Natural killer cell (primary cell): ENCODE results near the gene FHIT. TPM values are rescaled to one million over a fixed set of nuclear protein-coding genes. Genes with fewer than 3 reads are reported as not detected.

Experiments
- ATAC-seq, 3 donors: fragments of 150-1000 bp in 2 of 3; fragments of 200-7000 bp in 1 of 3; cut with Tn5 transposase; 1 replicate in 1 of 3; 2 replicates in 2 of 3; pipeline ENCODE4 v1.10.0; 2021; ENCODE audit warnings: mild to moderate bottlenecking in 2 of 3, moderate library complexity in 2 of 3
- DNase-seq, 2 donors: peaks; one replicate each; pipeline versions ENCODE4 v3.0.0 to v3.0.0-alpha.2; 2013 to 2021; ENCODE audit warnings: mixed read lengths in 1 of 2
- H3K27ac ChIP-seq: one replicate; pipeline ENCODE4 v1.5.1; 2013; ENCODE audit warnings: mild to moderate bottlenecking, low read length
- H3K27me3 ChIP-seq: one replicate; pipeline ENCODE4 v1.6.1; 2013; ENCODE audit warnings: low read length; ENCODE audit not compliant: control insufficient read depth, insufficient read depth
- H3K36me3 ChIP-seq: one replicate; pipeline ENCODE4 v1.6.1; 2013; ENCODE audit warnings: low read length; ENCODE audit not compliant: control insufficient read depth, insufficient read depth
- H3K4me1 ChIP-seq: one replicate; pipeline ENCODE4 v1.6.1; 2013; ENCODE audit warnings: low read length; ENCODE audit not compliant: control insufficient read depth, insufficient read depth
- H3K4me3 ChIP-seq: one replicate; pipeline ENCODE4 v1.5.1; 2013; ENCODE audit warnings: low read length
- H3K9me3 ChIP-seq: one replicate; pipeline ENCODE4 v1.6.1; 2013; ENCODE audit warnings: low read length; ENCODE audit not compliant: control insufficient read depth, insufficient read depth
- H3K27ac Mint-ChIP-seq, 2 donors: one replicate each; pipeline ENCODE4 v1.8.0; 2022; ENCODE audit warnings: mild to moderate bottlenecking in 2 of 2, mixed read lengths in 2 of 2, moderate library complexity in 1 of 2
- H3K27me3 Mint-ChIP-seq, 2 donors: one replicate each; pipeline ENCODE4 v1.8.0; 2022; ENCODE audit warnings: low read depth in 2 of 2, mixed read lengths in 2 of 2
- H3K36me3 Mint-ChIP-seq: one replicate; pipeline ENCODE4 v1.8.0; 2022; ENCODE audit warnings: mixed read lengths
- H3K4me1 Mint-ChIP-seq, 2 donors: one replicate each; pipeline ENCODE4 v1.8.0; 2022; ENCODE audit warnings: mixed read lengths in 2 of 2
- H3K4me3 Mint-ChIP-seq: one replicate; pipeline ENCODE4 v1.8.0; 2022; ENCODE audit warnings: mild to moderate bottlenecking, moderate library complexity, mixed read lengths
- H3K9me3 Mint-ChIP-seq, 2 donors: one replicate each; pipeline ENCODE4 v1.8.0; 2022; ENCODE audit warnings: mixed read lengths in 2 of 2
- WGBS: methylation state at CpG from one replicate; pipeline ENCODE4 v1.1.7; 2013; ENCODE audit warnings: missing lambda C conversion rate; ENCODE audit not compliant: insufficient coverage; 5-methylcytosine and 5-hydroxymethylcytosine counted together
- intact Hi-C: fragments of 100-400 bp; cut with micrococcal nuclease; formaldehyde crosslinking; loops from one replicate; pipeline ENCODE4 v1.14.2; 2022
- total RNA-seq, 4 donors: library from RNA; stranded (reverse); fragments of 120-200 nt in 1 of 4; gene quantifications; one replicate each; pipeline versions ENCODE4 v1.2.3 to v1.2.4, GENCODE V29; 2013 to 2022
- TF ChIP-seq, protein P1 (sequence below): fragments of 200-600 bp; IDR thresholded peaks from one replicate; pipeline ENCODE4 v1.8.0; 2022; ENCODE audit warnings: antibody characterized with exemption

Gene FHIT
- total RNA-seq, 3 donors from 2014 or later (not counting 1 experiment from before 2014, with no cell fraction given), result 2.7 to 6.1 (median 3.3) TPM

- no peak for ATAC-seq
- H3K27me3 Mint-ChIP-seq, result no peaks in the 10 kb centered on the region
- TF ChIP-seq, protein P1, sequence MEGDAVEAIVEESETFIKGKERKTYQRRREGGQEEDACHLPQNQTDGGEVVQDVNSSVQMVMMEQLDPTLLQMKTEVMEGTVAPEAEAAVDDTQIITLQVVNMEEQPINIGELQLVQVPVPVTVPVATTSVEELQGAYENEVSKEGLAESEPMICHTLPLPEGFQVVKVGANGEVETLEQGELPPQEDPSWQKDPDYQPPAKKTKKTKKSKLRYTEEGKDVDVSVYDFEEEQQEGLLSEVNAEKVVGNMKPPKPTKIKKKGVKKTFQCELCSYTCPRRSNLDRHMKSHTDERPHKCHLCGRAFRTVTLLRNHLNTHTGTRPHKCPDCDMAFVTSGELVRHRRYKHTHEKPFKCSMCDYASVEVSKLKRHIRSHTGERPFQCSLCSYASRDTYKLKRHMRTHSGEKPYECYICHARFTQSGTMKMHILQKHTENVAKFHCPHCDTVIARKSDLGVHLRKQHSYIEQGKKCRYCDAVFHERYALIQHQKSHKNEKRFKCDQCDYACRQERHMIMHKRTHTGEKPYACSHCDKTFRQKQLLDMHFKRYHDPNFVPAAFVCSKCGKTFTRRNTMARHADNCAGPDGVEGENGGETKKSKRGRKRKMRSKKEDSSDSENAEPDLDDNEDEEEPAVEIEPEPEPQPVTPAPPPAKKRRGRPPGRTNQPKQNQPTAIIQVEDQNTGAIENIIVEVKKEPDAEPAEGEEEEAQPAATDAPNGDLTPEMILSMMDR, result no peak
- no peaks in the 10 kb centered on the region for H3K36me3 ChIP-seq
- H3K27ac ChIP-seq, result no peak overlapping the region
- no peaks in the 10 kb centered on the region for H3K4me1 ChIP-seq
- no peak overlapping the region for H3K4me3 ChIP-seq
- WGBS, result 95% methylated on average over 7 of the region's 7 CpGs
- H3K36me3 Mint-ChIP-seq, result no peaks in the 10 kb centered on the region
- H3K27me3 ChIP-seq, result peaks cover 2% of the 10 kb centered on the region
- no peak for DNase-seq
- intact Hi-C loops, result no loop called here
- H3K27ac Mint-ChIP-seq, result no peak overlapping the region
- H3K9me3 Mint-ChIP-seq, result no peaks in the 10 kb centered on the region
- H3K4me3 Mint-ChIP-seq, result no peak overlapping the region
- H3K9me3 ChIP-seq, result no peaks in the 10 kb centered on the region
- peaks cover 0 to 5% of the 10 kb centered on the region in 2 donors for H3K4me1 Mint-ChIP-seq
Measured at GRCh38 chr3:61154457-61155198, 96.6 kb downstream of the FHIT start.

GRCh38 chr3:61152071-61152470, 99.2 kb downstream of the FHIT start:
- Mint-ChIP-seq H3K27ac (no peak overlapping the region), H3K4me1 (peaks cover 0 to 5% of the 10 kb centered on the region in 2 donors), H3K27me3 (no peaks in the 10 kb centered on the region), H3K36me3 (no peaks in the 10 kb centered on the region), H3K9me3 (no peaks in the 10 kb centered on the region), H3K4me3 (no peak overlapping the region)
- Histone ChIP-seq H3K4me3 (no peak overlapping the region), H3K4me1 (no peaks in the 10 kb centered on the region), H3K9me3 (no peaks in the 10 kb centered on the region), H3K27ac (no peak overlapping the region), H3K27me3 (no peaks in the 10 kb centered on the region), H3K36me3 (no peaks in the 10 kb centered on the region)
- TF ChIP-seq, protein P1, result no peak
- DNase-seq (no peak), ATAC-seq (no peak)
- WGBS, result 7% methylated on average over 1 of the region's 1 CpG
- intact Hi-C loops, result no loop called here

- H3K27me3 ChIP-seq, result no peaks in the 10 kb centered on the region
- ATAC-seq (no peak), DNase-seq (no peak)
- H3K36me3 ChIP-seq, result no peaks in the 10 kb centered on the region
- intact Hi-C loops, result no loop called here
- Mint-ChIP-seq H3K36me3 (no peaks in the 10 kb centered on the region), H3K4me3 (no peak overlapping the region), H3K27me3 (no peaks in the 10 kb centered on the region), H3K4me1 (peaks cover 0 to 5% of the 10 kb centered on the region in 2 donors), H3K27ac (no peak overlapping the region), H3K9me3 (peaks cover 0 to 2% of the 10 kb centered on the region in 2 donors)
- no peak overlapping the region for H3K27ac ChIP-seq
- H3K9me3 ChIP-seq, result no peaks in the 10 kb centered on the region
- no peaks in the 10 kb centered on the region for H3K4me1 ChIP-seq
- no peak overlapping the region for H3K4me3 ChIP-seq
- TF ChIP-seq, protein P1, result no peak
Measured at GRCh38 chr3:61149236-61149635, 102.0 kb downstream of the FHIT start.
